ENCODE measurements around the gene STK4.

The STK4 gene

DNA sequence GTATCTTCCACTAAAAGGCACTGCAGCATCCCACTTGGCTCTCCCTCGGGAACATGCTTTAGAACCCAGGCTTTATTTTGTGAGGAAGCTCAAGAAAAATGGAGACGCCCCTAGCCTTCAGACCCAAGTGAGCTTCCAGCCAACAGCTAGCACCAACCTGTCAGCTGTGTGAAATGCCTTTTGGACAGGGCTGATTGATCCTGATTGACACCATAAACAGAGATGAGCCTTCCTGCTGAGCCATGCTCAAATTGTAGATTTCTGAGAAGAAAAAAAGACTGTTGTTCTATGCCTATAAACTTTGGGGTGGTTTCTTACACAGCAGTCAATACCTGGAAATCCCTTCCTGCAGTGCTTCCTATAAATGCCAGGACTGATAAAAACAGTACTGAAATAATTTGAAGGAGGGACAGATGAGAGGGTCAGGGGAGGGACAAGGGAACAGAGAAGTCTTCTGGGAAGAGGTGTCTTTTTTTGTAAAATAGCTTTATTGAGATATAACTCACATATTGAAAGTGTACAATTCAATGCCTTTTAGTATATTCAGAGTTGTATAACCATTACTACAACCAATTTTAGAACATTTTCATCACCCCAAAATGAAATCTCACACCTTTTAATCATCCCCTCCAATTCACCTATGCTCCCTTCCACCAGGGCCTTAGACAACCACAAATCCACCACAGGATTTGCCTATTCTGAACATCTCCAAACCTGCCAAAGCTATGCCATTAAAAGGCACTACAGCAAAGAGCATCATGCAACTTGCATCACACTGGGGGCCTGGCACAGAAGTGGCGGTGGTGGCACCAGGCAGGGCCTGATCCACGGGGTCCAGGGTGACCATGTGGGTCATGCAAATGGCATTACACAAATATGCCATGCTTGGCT is 2.7 kb upstream of the STK4 start:
- TF ChIP-seq, protein P1, sequence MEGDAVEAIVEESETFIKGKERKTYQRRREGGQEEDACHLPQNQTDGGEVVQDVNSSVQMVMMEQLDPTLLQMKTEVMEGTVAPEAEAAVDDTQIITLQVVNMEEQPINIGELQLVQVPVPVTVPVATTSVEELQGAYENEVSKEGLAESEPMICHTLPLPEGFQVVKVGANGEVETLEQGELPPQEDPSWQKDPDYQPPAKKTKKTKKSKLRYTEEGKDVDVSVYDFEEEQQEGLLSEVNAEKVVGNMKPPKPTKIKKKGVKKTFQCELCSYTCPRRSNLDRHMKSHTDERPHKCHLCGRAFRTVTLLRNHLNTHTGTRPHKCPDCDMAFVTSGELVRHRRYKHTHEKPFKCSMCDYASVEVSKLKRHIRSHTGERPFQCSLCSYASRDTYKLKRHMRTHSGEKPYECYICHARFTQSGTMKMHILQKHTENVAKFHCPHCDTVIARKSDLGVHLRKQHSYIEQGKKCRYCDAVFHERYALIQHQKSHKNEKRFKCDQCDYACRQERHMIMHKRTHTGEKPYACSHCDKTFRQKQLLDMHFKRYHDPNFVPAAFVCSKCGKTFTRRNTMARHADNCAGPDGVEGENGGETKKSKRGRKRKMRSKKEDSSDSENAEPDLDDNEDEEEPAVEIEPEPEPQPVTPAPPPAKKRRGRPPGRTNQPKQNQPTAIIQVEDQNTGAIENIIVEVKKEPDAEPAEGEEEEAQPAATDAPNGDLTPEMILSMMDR (IDR thresholded peaks at IDR 0.05; ENCODE audit: control insufficient read depth, extremely low read depth, insufficient read depth), result no peak
- DNase-seq (ENCODE audit: low read depth), result no peak

DNA sequence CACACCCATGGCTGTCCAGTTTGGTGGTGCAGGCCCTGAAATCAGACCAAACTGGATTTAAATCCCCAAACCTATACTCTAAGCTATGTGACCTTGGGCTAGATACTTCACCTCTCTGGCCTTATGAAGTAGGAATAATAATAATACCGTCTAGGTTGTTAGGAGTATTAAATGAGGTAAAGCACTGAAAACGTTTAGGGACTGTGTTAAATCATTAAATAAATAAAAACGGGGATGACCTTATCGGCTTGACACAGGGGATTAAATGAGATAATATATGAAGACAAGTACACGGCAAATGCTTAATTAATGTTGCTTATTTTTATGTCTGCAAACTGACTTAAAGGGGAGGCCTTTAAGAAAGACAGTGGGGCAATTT is 672 bp upstream of the STK4 start:
- peak overlapping the region; percentile 97 for H3K4me3 ChIP-seq (ENCODE audit: low read depth, low read length)
- DNase-seq (ENCODE audit: low read depth), result no peak
- TF ChIP-seq, protein P1 (IDR thresholded peaks at IDR 0.05; ENCODE audit: control insufficient read depth, extremely low read depth, insufficient read depth), result no peak

More for the DNA sequence above, 2.7 kb upstream of the STK4 start:
- no peak overlapping the region for H3K4me3 ChIP-seq (ENCODE audit: low read depth, low read length)

DNA sequence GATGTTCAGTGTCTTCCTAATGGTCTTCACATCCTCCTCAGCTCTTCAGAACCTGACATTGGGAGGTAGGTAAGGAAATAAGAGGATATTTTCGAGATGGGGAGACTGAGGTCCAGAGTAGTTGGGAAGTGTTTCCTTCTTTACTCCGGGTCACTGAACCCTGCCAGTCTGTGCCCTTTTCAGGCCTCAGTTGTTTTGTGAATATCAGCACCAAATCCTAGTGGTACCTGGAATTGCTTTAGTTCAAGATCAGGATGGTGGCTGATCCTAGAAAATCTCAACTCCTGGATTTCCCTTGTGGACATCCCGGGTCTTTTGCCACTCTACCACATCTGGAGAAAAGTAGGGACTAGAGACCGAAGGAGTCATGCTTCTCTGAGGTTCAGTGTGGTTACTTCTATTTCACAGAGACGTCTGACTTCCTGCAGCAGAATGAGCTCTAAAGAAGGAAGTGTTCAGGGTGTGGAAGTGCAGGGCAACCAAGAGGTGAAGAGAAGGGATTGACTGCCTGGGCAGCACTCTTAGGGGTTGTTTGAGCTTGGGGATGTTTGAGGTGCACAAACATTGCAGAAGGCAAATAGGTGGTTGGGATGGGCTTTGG is 995 bp downstream of the STK4 start:
- H3K4me3 ChIP-seq (ENCODE audit: low read depth, low read length), result peak overlapping the region; percentile 97
- DNase-seq (ENCODE audit: low read depth), result no peak
- TF ChIP-seq, protein P1 (IDR thresholded peaks at IDR 0.05; ENCODE audit: control insufficient read depth, extremely low read depth, insufficient read depth), result no peak

DNA sequence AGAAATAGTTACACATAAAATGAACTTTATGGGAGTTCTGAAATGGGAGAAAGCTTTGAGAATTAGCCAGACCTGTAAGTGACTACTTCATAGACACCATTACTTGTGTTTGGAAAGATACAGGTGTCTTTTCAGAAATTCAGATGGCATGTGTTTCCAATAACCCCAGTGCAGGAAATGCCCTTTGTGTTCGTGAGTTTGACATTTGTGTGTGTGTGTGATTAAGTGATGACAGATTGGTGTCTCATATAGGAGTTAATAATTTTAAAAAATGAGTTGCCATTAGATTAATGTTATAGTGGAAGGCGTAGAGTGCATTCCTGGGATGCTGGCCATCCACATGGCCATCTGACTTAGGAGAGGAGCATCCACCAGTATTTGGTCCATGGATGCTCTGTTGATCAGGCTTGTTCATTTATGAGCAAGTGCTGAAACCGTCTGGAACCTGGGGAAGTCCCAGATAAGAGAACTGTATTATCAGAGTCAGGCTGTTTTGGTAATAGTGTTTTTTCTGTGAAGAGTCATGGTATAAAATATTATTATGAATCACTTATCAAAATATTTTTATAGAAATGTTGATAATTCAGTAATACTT is 3.1 kb downstream of the STK4 start:
- DNase-seq (ENCODE audit: low read depth), result no peak
- TF ChIP-seq, protein P1 (IDR thresholded peaks at IDR 0.05; ENCODE audit: control insufficient read depth, extremely low read depth, insufficient read depth), result no peak
- H3K4me3 ChIP-seq (ENCODE audit: low read depth, low read length), result no peak overlapping the region

DNA sequence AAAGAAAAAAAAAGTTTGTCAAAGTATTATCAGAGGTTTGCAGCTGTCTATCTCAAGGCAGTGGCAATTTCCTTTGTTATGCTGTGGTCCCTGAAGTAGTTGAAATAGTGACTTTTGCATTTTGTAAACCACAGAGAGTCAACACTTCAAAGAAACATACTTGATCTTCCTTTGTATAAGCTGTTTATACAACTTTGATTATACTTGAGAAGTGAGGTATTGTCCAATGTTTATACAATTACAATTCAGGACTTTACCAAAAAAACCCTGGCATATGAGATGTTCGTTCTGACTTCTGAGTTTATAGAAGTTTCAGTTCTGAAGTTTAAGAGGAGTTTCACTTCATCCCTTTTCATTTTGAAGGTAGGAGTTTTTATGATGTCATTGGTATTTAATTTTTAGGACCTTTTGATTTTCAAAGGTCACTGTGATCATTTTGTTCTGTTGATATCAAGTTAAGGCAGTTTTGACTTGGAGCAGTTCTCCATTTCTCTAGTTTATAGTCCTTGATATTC is 4.0 kb downstream of the STK4 start:
- TF ChIP-seq, protein P1 (IDR thresholded peaks at IDR 0.05; ENCODE audit: control insufficient read depth, extremely low read depth, insufficient read depth), result no peak
- no peak for DNase-seq (ENCODE audit: low read depth)
- no peak overlapping the region for H3K4me3 ChIP-seq (ENCODE audit: low read depth, low read length)

DNA sequence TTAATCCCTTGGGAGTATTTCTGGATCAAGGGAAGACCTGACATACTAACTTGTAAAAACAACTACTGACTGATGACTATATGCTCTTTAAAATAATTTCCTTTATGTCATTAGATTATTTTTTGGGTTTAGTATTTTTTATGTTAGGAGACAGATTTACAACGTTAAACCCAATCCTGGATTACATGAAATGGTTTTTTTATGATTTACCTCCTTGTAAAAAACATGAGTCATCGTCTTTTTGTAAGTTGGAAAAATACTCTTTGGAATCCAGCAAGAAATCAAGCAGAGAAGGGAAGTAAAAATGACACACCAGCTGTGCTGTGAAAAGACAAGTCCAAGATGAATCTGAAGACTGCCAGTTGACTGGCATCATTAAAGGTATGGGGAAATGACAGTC is 6.7 kb downstream of the STK4 start:
- no peak for DNase-seq (ENCODE audit: low read depth)
- TF ChIP-seq, protein P1 (IDR thresholded peaks at IDR 0.05; ENCODE audit: control insufficient read depth, extremely low read depth, insufficient read depth), result no peak

More for the DNA sequence above, 6.7 kb downstream of the STK4 start:
- no peak overlapping the region for H3K4me3 ChIP-seq (ENCODE audit: low read depth, low read length)

Measured in LNCaP clone FGC (cell line).